OCI-LY3 (cell line): ENCODE data around the gene RAP2A.

ENCODE experiments used
- H2AFZ ChIP-seq: fragments of 200-600, 300-600 bp; shearing (Covaris generic); 2 replicates; pipeline ENCODE4 v1.6.0; 2014; ENCODE audit warnings: antibody characterized with exemption, low read depth, low read length
- H3K27ac ChIP-seq: fragments of 200-600, 300-600 bp; sonication (generic); 2 replicates; pipeline ENCODE4 v1.5.1; 2014; ENCODE audit warnings: mild to moderate bottlenecking, low read length, moderate library complexity, mixed read lengths
- H3K27me3 ChIP-seq: fragments of 200-600, 300-600 bp; sonication (generic); 2 replicates; pipeline ENCODE4 v1.6.1; 2014; ENCODE audit warnings: low read depth, low read length, mixed read lengths
- H3K36me3 ChIP-seq: fragments of 200-600, 300-600 bp; sonication (generic); replicated peaks from 2 replicates; pipeline ENCODE3; 2014; ENCODE audit warnings: low read depth, low read length, mixed read lengths
- H3K4me1 ChIP-seq: fragments of 300-600, 200-600 bp; sonication (generic); 2 replicates; pipeline ENCODE4 v1.6.1; 2014; ENCODE audit warnings: low read length, mixed read lengths
- H3K4me2 ChIP-seq: fragments of 200-600, 300-600 bp; sonication (generic); 2 replicates; pipeline ENCODE4 v1.6.1; 2014; ENCODE audit warnings: low read length, mixed read lengths
- H3K4me3 ChIP-seq: fragments of 300-600, 200-600 bp; sonication (generic); 2 replicates; pipeline ENCODE4 v1.5.1; 2014; ENCODE audit warnings: antibody characterized with exemption, mild to moderate bottlenecking, low read length, moderate library complexity
- H3K79me2 ChIP-seq: fragments of 300-600, 200-600 bp; shearing (Covaris generic); 2 replicates; pipeline ENCODE4 v1.6.1; 2014; ENCODE audit warnings: mild to moderate bottlenecking, low read length, mixed read lengths
- H3K9ac ChIP-seq: fragments of 300-600, 200-600 bp; shearing (Covaris generic); 2 replicates; pipeline ENCODE4 v1.6.0; 2014; ENCODE audit warnings: mild to moderate bottlenecking, low read length, moderate library complexity
- H3K9me3 ChIP-seq: fragments of 200-600, 300-600 bp; shearing (Covaris generic); 2 replicates; pipeline ENCODE4 v1.6.1; 2014; ENCODE audit warnings: low read length, mixed read lengths; ENCODE audit not compliant: insufficient read depth
- H4K20me1 ChIP-seq: fragments of 200-600, 300-600 bp; sonication (generic); 2 replicates; pipeline ENCODE4 v1.6.1; 2016; ENCODE audit warnings: low read length, mixed read lengths; ENCODE audit not compliant: insufficient read depth
- CTCF ChIP-seq: fragments of 200-600, 300-600 bp; sonication (generic); IDR thresholded peaks from 2 replicates; pipeline ENCODE4 v1.5.1; 2014; ENCODE audit warnings: antibody characterized with exemption, low read length, low read depth
- EZH2phosphoT487 ChIP-seq: fragments of 200-600 bp; shearing (Covaris generic); IDR thresholded peaks from 2 replicates; pipeline ENCODE4 v1.6.1; 2018; ENCODE audit warnings: antibody characterized with exemption, mixed run types, low read depth

Gene RAP2A

GRCh38 chr13:97417698-97418097 is 16.3 kb upstream of the RAP2A start:
- Histone ChIP-seq H3K9ac (no peak overlapping the region), H3K27me3 (no peaks in the 10 kb centered on the region), H3K79me2 (no peaks in the 10 kb centered on the region), H3K36me3 (no peaks in the 10 kb centered on the region), H3K4me2 (no peak overlapping the region), H3K27ac (no peak overlapping the region), H4K20me1 (no peaks in the 10 kb centered on the region), H3K4me3 (no peak overlapping the region), H3K4me1 (no peaks in the 10 kb centered on the region), H3K9me3 (no peaks in the 10 kb centered on the region), H2AFZ (no peak overlapping the region)
- no peak for TF ChIP-seq EZH2phosphoT487
- no peak for TF ChIP-seq CTCF

DNA sequence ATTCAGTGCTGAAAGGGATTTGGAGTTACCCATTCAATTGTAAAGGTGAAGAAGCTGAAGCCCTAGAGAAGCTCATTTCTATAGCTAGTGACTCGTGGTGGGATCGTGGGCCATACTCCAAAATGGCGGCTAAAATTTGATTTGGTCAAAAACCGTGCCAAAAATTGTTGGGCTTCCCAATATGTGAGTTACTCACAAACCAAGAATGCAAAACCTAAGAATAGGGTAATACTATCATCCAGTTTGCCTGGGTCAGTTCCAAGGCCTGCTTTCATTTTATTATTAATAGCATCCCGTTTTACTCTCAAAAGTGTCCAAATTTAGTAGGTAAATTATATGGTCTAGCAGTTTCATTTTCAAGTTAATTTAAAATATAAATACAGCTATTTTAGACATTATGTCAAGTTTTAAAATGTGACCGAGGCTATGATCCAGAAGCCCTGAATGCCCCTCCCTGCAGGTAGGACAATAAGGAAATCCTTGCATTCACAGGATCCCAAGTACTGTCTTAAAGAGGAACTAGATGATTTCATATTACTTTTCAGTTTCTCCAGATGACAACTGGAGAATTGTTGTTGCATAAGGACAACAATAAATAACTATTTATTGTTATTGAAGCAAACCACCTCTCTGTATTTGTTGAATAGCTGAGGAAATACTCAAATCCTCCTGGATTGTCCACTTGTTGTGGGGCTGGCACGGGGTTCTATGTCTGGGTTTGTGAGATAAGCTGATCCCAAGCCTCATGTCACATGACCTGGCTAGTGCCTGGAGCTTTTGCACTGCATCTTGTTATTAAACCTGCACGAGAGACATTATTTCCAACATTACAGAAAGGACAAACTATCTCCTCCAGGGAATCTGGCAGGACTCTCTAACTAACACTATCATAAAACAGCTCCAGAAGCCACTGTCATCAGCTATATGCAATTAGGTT is 11.6 kb upstream of the RAP2A start:
- no peaks in the 10 kb centered on the region for H3K4me1 ChIP-seq
- no peak overlapping the region for H3K4me2 ChIP-seq
- no peaks in the 10 kb centered on the region for H3K27me3 ChIP-seq
- H3K27ac ChIP-seq, result no peak overlapping the region
- H2AFZ ChIP-seq, result no peak overlapping the region
- H3K79me2 ChIP-seq, result no peaks in the 10 kb centered on the region
- no peak overlapping the region for H3K9ac ChIP-seq
- H3K36me3 ChIP-seq, result no peaks in the 10 kb centered on the region
- no peaks in the 10 kb centered on the region for H3K9me3 ChIP-seq
- TF ChIP-seq CTCF, result no peak
- TF ChIP-seq EZH2phosphoT487, result no peak
- H4K20me1 ChIP-seq, result no peaks in the 10 kb centered on the region
- no peak overlapping the region for H3K4me3 ChIP-seq

DNA sequence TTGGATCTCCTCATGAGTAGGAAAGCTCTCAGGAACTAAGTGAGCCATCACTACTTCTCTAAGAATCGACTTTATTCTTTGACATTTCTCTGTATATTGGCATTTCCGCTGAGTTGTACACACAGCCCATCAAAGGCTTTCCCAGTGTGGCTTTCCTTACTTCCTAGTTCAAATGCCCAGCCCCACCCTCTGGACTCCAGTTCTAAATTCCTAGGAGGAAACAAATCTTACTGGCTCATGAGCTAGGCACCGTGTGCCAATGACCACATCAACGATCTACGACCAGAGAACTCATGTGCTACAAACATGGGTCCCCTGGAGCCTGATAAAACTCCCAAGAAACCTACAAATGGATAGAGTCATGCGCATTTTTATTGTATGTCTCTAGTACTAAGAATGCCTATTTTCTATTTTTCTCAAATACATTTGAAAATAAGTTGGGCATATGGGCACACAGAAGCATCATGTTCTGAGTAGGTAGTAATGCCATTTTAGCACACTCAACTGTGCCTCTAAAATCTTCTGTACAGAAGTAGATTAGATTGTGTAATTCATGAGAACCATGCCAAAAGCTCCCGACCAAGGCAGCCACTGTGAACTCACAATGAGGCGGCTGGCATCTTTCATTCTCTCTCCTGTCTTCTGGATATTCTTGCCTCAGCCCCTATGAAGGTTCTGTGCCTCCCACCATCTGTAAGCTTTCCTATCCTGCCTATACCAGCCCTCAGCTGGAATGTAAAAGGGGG is 10.5 kb upstream of the RAP2A start:
- no peaks in the 10 kb centered on the region for H3K9me3 ChIP-seq
- H3K9ac ChIP-seq, result no peak overlapping the region
- no peak overlapping the region for H3K4me3 ChIP-seq
- no peak for TF ChIP-seq EZH2phosphoT487
- TF ChIP-seq CTCF, result no peak
- H3K4me2 ChIP-seq, result no peak overlapping the region
- H4K20me1 ChIP-seq, result no peaks in the 10 kb centered on the region
- H3K36me3 ChIP-seq, result no peaks in the 10 kb centered on the region
- H3K4me1 ChIP-seq, result no peaks in the 10 kb centered on the region
- no peaks in the 10 kb centered on the region for H3K79me2 ChIP-seq
- H3K27me3 ChIP-seq, result no peaks in the 10 kb centered on the region
- H3K27ac ChIP-seq, result no peak overlapping the region
- H2AFZ ChIP-seq, result no peak overlapping the region

DNA sequence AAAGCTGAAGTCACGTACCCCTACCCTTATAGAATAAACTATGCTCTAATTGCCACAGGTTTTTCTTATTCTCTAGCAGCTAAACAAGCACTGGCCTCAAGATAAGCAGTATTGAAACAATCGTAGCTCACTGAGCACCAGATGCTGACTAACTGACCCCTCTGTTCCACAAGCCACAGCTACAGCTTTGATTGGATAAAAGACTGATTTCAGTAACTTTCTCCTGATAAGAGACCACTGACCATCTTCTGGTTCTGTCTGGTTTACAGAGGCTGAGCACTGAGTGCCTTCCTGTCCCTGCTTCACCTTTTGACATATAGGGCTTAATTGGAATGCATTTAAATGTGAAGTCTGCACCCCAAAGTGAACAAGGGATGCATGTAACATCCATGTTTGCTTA is 8.4 kb upstream of the RAP2A start:
- H3K27me3 ChIP-seq, result no peaks in the 10 kb centered on the region
- no peaks in the 10 kb centered on the region for H3K4me1 ChIP-seq
- H3K36me3 ChIP-seq, result no peaks in the 10 kb centered on the region
- H3K27ac ChIP-seq, result no peak overlapping the region
- no peaks in the 10 kb centered on the region for H3K9me3 ChIP-seq
- no peak overlapping the region for H3K4me2 ChIP-seq
- no peak overlapping the region for H3K4me3 ChIP-seq
- no peak overlapping the region for H2AFZ ChIP-seq
- TF ChIP-seq CTCF (no peak), EZH2phosphoT487 (no peak)
- H4K20me1 ChIP-seq, result no peaks in the 10 kb centered on the region
- H3K79me2 ChIP-seq, result no peaks in the 10 kb centered on the region
- no peak overlapping the region for H3K9ac ChIP-seq
